K562 (cell line): ENCODE results near the gene CYBRD1. TPM values are rescaled to one million over a fixed set of nuclear protein-coding genes. Genes with fewer than 3 reads are reported as not detected.

Experiments
- ATAC-seq: fragments of 200-7000 bp; cut with Tn5 transposase; 3 replicates; pipeline ENCODE4 v1.9.1; 2020; ENCODE audit warnings: moderate library complexity
- BruUV-seq: library from RNA; stranded (reverse); fragments of 400-500 nt; replicated peaks from 2 replicates; lab custom pipeline; 2021; lab: Mats Ljungman, UMichigan
- CTCF ChIA-PET: fragments of 300-600 bp; formaldehyde crosslinking; extraction: SDS; loops from one replicate; lab custom pipeline; 2021; ENCODE audit warnings: low intra/inter-chr PET ratio; lab: Yijun Ruan, JAX
- POLR2A ChIA-PET: fragments of 300-600, 350-650 bp; sonication (Branson Sonifier 250); formaldehyde crosslinking; extraction: SDS; loops from one replicate; lab custom pipeline; 2021; ENCODE audit warnings: antibody characterized with exemption, inconsistent platforms; lab: Yijun Ruan, JAX
- DNase-seq, 4 experiments: peaks; one replicate each; pipeline versions ENCODE4 v3.0.0 to v3.0.0-alpha.2; 2011 to 2018; ENCODE audit warnings: low spot score in 3 of 4, mixed read lengths in 3 of 4; ENCODE audit errors: extremely low read depth in 1 of 4
- FAIRE-seq: peaks from 2 replicates; lab custom pipeline; 2011; peaks lifted over from hg19 to GRCh38; lab: Jason Lieb, UNC
- H2AFZ ChIP-seq: 2 replicates; pipeline ENCODE4 v1.6.0; 2011; ENCODE audit warnings: low read depth, low read length, control low read depth, inconsistent platforms
- H3K27ac ChIP-seq: fragments of 200-600 bp; 3 replicates; pipeline ENCODE4 v1.8.0; 2011; ENCODE audit warnings: low read depth, mild to moderate bottlenecking, control low read depth, inconsistent platforms, low read length, moderate library complexity, mixed read lengths; ENCODE audit errors: extremely low read depth
- H3K27me3 ChIP-seq, 2 experiments: fragments of 300-600 bp in 1 of 2; 2 replicates in 1 of 2; 3 replicates in 1 of 2; pipeline versions ENCODE4 v1.6.0 to v1.8.0; 2011; ENCODE audit warnings: inconsistent platforms in 2 of 2, low read length in 2 of 2, mild to moderate bottlenecking in 1 of 2, mixed read lengths in 1 of 2, moderate library complexity in 1 of 2; ENCODE audit not compliant: control insufficient read depth in 2 of 2, insufficient read depth in 2 of 2
- H3K36me3 ChIP-seq: fragments of 300-600 bp; 3 replicates; pipeline ENCODE4 v1.8.0; 2011; ENCODE audit warnings: mild to moderate bottlenecking, low read length, inconsistent platforms; ENCODE audit not compliant: control insufficient read depth, insufficient read depth
- H3K4me1 ChIP-seq, 2 experiments: fragments of 200-600 bp in 1 of 2; replicated peaks in 1 of 2; 2 replicates in 1 of 2; 3 replicates in 1 of 2; pipeline versions ENCODE4 v1.5.1 to v1.8.0; 2011; ENCODE audit warnings: inconsistent platforms in 2 of 2, low read length in 2 of 2, mild to moderate bottlenecking in 1 of 2, mixed read lengths in 1 of 2, moderate library complexity in 1 of 2; ENCODE audit not compliant: control insufficient read depth in 2 of 2, insufficient read depth in 2 of 2
- H3K4me2 ChIP-seq: 2 replicates; pipeline ENCODE4 v1.6.1; 2011; ENCODE audit warnings: low read length, control low read depth, inconsistent platforms, mixed read lengths; ENCODE audit not compliant: insufficient read depth
- H3K4me3 ChIP-seq: fragments of 200-600 bp; sonication (generic), shearing (Covaris generic); 2 replicates; pipeline ENCODE4 v1.5.1; 2016; ENCODE audit warnings: control low read depth, inconsistent platforms
- H3K79me2 ChIP-seq: fragments of 200-600 bp; 3 replicates; pipeline ENCODE4 v1.8.0; 2011; ENCODE audit warnings: low read length, inconsistent platforms; ENCODE audit not compliant: control insufficient read depth, insufficient read depth
- H3K9ac ChIP-seq, 2 experiments: 2 replicates each; pipeline versions ENCODE4 v1.6.0 to v1.6.1; 2011; ENCODE audit warnings: low read depth in 2 of 2, low read length in 2 of 2, control low read depth in 1 of 2, inconsistent platforms in 1 of 2, mild to moderate bottlenecking in 1 of 2, mixed read lengths in 1 of 2; ENCODE audit not compliant: insufficient read depth in 1 of 2
- H3K9me1 ChIP-seq: one replicate; pipeline ENCODE4 v1.6.0; 2011; ENCODE audit warnings: inconsistent platforms, mild to moderate bottlenecking, low read length, moderate library complexity; ENCODE audit not compliant: control insufficient read depth, insufficient read depth
- H3K9me3 ChIP-seq: replicated peaks from 2 replicates; pipeline ENCODE4 v1.5.1; 2011; ENCODE audit warnings: low read depth, low read length, inconsistent platforms; ENCODE audit not compliant: control insufficient read depth, insufficient read depth
- H4K20me1 ChIP-seq: replicated peaks from 2 replicates; pipeline ENCODE4 v1.6.1; 2011; ENCODE audit warnings: low read length, inconsistent platforms, mixed read lengths; ENCODE audit not compliant: control insufficient read depth, insufficient read depth
- ERF ChIP-seq: fragments of 450-650 bp; formaldehyde crosslinking; IDR thresholded peaks from 2 replicates; pipeline ENCODE4 v1.4.0; 2020; ENCODE audit warnings: mild to moderate bottlenecking, mixed read lengths
- FOXA1 ChIP-seq: fragments of 450-650 bp; IDR thresholded peaks from 2 replicates; pipeline ENCODE4 v1.6.1; 2016; ENCODE audit warnings: mild to moderate bottlenecking, borderline replicate concordance
- FOXM1 ChIP-seq, 2 experiments: fragments of 450-650 bp in 1 of 2; sonication (generic) in 1 of 2; formaldehyde crosslinking in 1 of 2; IDR thresholded peaks; 2 replicates each; pipeline versions ENCODE4 v1.6.1 to v1.9.0; 2017 to 2022; ENCODE audit warnings: low read depth in 2 of 2, mild to moderate bottlenecking in 2 of 2, missing genetic modification reagents in 1 of 2, moderate library complexity in 1 of 2
- ZNF507 ChIP-seq: conservative IDR thresholded peaks from 2 replicates; pipeline ENCODE4 v1.6.1; 2017; ENCODE audit warnings: missing genetic modification characterization, missing compliant biosample characterization
- ZNF75A ChIP-seq: fragments of 450-650 bp; formaldehyde crosslinking; IDR thresholded peaks from 2 replicates; pipeline ENCODE4 v1.4.0; 2020; ENCODE audit warnings: mild to moderate bottlenecking
- ZSCAN32 ChIP-seq: fragments of 450-650 bp; formaldehyde crosslinking; IDR thresholded peaks from 2 replicates; pipeline ENCODE4 v1.4.0; 2020; ENCODE audit warnings: mild to moderate bottlenecking, moderate library complexity
- WGBS: fragments of 100-300 bp; shearing (Covaris generic); methylation state at CpG from one replicate; pipeline ENCODE4 v1.1.6; 2016; ENCODE audit warnings: low coverage, mixed read lengths; ENCODE audit not compliant: insufficient coverage; ENCODE audit errors: missing lambda C conversion rate; 5-methylcytosine and 5-hydroxymethylcytosine counted together
- in situ Hi-C: fragments of 300-500 bp; cut with MboI; formaldehyde crosslinking; loops from 4 replicates; pipeline ENCODE4 v1.15.0; 2018; ENCODE audit warnings: inconsistent platforms, mixed read lengths
- intact Hi-C: fragments of 100-400 bp; cut with micrococcal nuclease; formaldehyde crosslinking; loops from 2 replicates; pipeline ENCODE4 v1.14.2; 2022
- polyA plus RNA-seq, 8 experiments: library from polyadenylated mRNA; depleted of rRNA in 4 of 8; stranded (reverse) in 5 of 8; unstranded in 3 of 8; fragments of >200 nt; fragmentation: Nextera tagmentation in 2 of 8; fragmentation: Illumina TruSeq in 1 of 8; extraction: Ambion mirVana in 2 of 8; extraction: Trizol in 1 of 8; gene quantifications; 2 replicates each; pipeline versions ENCODE4 v1.2.1 to v1.2.3, GENCODE V29; 2011 to 2014; ENCODE audit warnings: inconsistent platforms in 1 of 8, missing spikeins in 1 of 8
- total RNA-seq, 7 experiments: library from RNA; depleted of rRNA in 6 of 7; stranded (reverse); fragments of >200 nt in 6 of 7; fragmentation: Illumina TruSeq in 2 of 7; extraction: Trizol in 2 of 7; gene quantifications; 2 replicates each; pipeline versions ENCODE4 v1.2.1 to v1.2.3, GENCODE V29; 2011 to 2021; ENCODE audit warnings: low replicate concordance in 1 of 7
- TF ChIP-seq, protein P1 (sequence below): fragments of 450-650 bp; IDR thresholded peaks from 2 replicates; pipeline ENCODE4 v1.7.1; 2018; ENCODE audit warnings: mild to moderate bottlenecking, low read depth; ENCODE audit not compliant: partially characterized antibody
- TF ChIP-seq, protein P2 (sequence below): fragments of 450-650 bp; formaldehyde crosslinking; IDR thresholded peaks from 2 replicates; pipeline ENCODE4 v1.4.0; 2020; ENCODE audit warnings: mild to moderate bottlenecking, mixed read lengths
- TF ChIP-seq, protein P3 (sequence below), 3 experiments: IDR thresholded peaks in 2 of 3; conservative IDR thresholded peaks in 1 of 3; 2 replicates each; pipeline ENCODE4 v1.5.1; 2011 to 2012; ENCODE audit warnings: low read length in 3 of 3, mild to moderate bottlenecking in 3 of 3, control low read depth in 2 of 3, improper control_type of control experiment in 1 of 3, inconsistent platforms in 1 of 3, low read depth in 1 of 3, mixed read lengths in 1 of 3, moderate library complexity in 1 of 3; ENCODE audit not compliant: insufficient read depth in 2 of 3

CYBRD1 gene
- total and polyA plus RNA-seq, 9 of the 15 experiments (the other 6 are each of a cell fraction or from before 2014, with no cell fraction given) = 9.6 to 22.4 (median 15.6) TPM

DNA sequence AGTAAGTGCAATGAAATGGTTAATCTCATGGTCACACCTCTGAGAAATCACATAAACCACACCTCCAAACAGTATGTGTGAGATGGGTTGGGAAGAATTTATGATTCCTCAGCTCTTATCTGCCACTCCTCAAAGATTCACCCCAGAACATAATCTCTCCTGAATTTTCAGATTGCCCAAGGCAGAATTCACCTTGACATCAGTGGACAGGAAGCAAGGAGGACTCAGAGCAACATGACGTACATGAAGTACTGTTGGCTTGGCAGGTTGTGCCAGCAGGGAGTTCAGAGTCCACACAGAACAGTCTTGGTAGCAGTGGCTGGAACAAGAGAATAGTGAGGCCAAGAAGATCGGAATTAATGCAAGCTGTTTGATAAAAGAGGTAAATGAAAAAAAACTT lies 31.7 kb upstream of the CYBRD1 start:
- H3K27me3 ChIP-seq = no peaks in the 10 kb centered on the region
- ATAC-seq (no peak), DNase-seq (no peak), FAIRE-seq (peak; percentile 11)
- no peaks in the 10 kb centered on the region for H3K9me1 ChIP-seq
- H4K20me1 ChIP-seq = no peaks in the 10 kb centered on the region
- 79% methylated on average over 2 of the region's 2 CpGs for WGBS
- TF ChIP-seq ZNF75A (CRISPR knock-in tag) (no peak), FOXA1 (no peak), ZNF507 (no peak)
- no peaks in the 10 kb centered on the region for H3K79me2 ChIP-seq
- no peak overlapping the region for H3K4me2 ChIP-seq
- H3K9ac ChIP-seq = no peak overlapping the region
- H3K4me1 ChIP-seq = no peaks in the 10 kb centered on the region
- POLR2A ChIA-PET = interaction anchor here (0.6 to 0.9 kb wide), 3 partner anchors 16 to 994 kb away, joined by 3 to 5 read pairs (median 4); no protein-coding TSS in a partner anchor
- H3K4me3 ChIP-seq = no peak overlapping the region
- no peaks in the 10 kb centered on the region; the same call in 1 of the 2 replicates for H3K9me3 ChIP-seq
- in situ Hi-C loops = no loop called here
- no TSS peak for BruUV-seq
- no peak overlapping the region for H3K27ac ChIP-seq
- H2AFZ ChIP-seq = no peak overlapping the region
- CTCF ChIA-PET = no interaction called here
- intact Hi-C loops = no loop called here
- no peaks in the 10 kb centered on the region for H3K36me3 ChIP-seq

DNA sequence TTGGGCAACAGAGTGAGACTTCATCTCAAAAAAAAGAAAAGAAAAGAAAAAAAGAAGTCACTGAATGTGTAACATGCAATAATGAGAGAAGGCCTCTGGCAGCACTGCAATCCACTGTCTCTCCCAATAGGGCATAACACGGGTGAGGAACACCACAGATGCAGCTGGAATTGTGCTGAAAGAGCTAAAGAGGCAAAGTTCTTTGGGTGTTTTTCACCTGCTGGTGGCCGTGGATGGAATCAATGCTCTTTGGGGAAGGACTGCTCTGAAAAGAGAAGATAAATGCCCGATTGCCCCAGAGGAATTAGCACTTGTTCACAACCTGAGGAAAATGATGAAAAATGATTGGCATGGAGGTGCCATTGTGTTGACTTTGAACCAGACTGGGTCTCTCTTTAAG lies 31.0 kb upstream of the CYBRD1 start:
- no peaks in the 10 kb centered on the region for H3K79me2 ChIP-seq
- no peak overlapping the region for H2AFZ ChIP-seq
- H3K4me2 ChIP-seq = no peak overlapping the region
- DNase-seq (peak in 1 of 4 experiments; percentile 32), FAIRE-seq (peak; percentile 63), ATAC-seq (peak; percentile 78)
- H4K20me1 ChIP-seq = no peaks in the 10 kb centered on the region
- in situ Hi-C loops = no loop called here
- H3K4me3 ChIP-seq = no peak overlapping the region
- CTCF ChIA-PET = no interaction called here
- no peak overlapping the region for H3K9ac ChIP-seq
- POLR2A ChIA-PET = interaction anchor here (0.6 to 0.9 kb wide), 3 partner anchors 15 to 993 kb away, joined by 3 to 5 read pairs (median 5); no protein-coding TSS in a partner anchor
- no peaks in the 10 kb centered on the region for H3K27me3 ChIP-seq
- no TSS peak for BruUV-seq
- WGBS = 21% methylated on average over 3 of the region's 3 CpGs
- no peaks in the 10 kb centered on the region for H3K36me3 ChIP-seq
- no peaks in the 10 kb centered on the region for H3K4me1 ChIP-seq
- H3K9me1 ChIP-seq = no peaks in the 10 kb centered on the region
- H3K9me3 ChIP-seq = no peaks in the 10 kb centered on the region; the same call in 1 of the 2 replicates
- no peak overlapping the region for H3K27ac ChIP-seq
- intact Hi-C loops = no loop called here
- TF ChIP-seq, protein P1, sequence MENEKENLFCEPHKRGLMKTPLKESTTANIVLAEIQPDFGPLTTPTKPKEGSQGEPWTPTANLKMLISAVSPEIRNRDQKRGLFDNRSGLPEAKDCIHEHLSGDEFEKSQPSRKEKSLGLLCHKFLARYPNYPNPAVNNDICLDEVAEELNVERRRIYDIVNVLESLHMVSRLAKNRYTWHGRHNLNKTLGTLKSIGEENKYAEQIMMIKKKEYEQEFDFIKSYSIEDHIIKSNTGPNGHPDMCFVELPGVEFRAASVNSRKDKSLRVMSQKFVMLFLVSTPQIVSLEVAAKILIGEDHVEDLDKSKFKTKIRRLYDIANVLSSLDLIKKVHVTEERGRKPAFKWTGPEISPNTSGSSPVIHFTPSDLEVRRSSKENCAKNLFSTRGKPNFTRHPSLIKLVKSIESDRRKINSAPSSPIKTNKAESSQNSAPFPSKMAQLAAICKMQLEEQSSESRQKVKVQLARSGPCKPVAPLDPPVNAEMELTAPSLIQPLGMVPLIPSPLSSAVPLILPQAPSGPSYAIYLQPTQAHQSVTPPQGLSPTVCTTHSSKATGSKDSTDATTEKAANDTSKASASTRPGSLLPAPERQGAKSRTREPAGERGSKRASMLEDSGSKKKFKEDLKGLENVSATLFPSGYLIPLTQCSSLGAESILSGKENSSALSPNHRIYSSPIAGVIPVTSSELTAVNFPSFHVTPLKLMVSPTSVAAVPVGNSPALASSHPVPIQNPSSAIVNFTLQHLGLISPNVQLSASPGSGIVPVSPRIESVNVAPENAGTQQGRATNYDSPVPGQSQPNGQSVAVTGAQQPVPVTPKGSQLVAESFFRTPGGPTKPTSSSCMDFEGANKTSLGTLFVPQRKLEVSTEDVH = no peak
- TF ChIP-seq, protein P2, sequence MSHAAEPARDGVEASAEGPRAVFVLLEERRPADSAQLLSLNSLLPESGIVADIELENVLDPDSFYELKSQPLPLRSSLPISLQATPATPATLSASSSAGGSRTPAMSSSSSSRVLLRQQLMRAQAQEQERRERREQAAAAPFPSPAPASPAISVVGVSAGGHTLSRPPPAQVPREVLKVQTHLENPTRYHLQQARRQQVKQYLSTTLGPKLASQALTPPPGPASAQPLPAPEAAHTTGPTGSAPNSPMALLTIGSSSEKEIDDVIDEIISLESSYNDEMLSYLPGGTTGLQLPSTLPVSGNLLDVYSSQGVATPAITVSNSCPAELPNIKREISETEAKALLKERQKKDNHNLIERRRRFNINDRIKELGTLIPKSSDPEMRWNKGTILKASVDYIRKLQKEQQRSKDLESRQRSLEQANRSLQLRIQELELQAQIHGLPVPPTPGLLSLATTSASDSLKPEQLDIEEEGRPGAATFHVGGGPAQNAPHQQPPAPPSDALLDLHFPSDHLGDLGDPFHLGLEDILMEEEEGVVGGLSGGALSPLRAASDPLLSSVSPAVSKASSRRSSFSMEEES (CRISPR knock-in tag) = no peak
- TF ChIP-seq ZSCAN32 (CRISPR knock-in tag) (no peak), FOXM1 (IDR thresholded peaks at IDR 0.05; ENCODE audit: low read depth) (no peak), FOXM1 (CRISPR knock-in tag; IDR thresholded peaks at IDR 0.05; ENCODE audit: low read depth) (no peak), ERF (CRISPR knock-in tag) (no peak)
- TF ChIP-seq, protein P3, sequence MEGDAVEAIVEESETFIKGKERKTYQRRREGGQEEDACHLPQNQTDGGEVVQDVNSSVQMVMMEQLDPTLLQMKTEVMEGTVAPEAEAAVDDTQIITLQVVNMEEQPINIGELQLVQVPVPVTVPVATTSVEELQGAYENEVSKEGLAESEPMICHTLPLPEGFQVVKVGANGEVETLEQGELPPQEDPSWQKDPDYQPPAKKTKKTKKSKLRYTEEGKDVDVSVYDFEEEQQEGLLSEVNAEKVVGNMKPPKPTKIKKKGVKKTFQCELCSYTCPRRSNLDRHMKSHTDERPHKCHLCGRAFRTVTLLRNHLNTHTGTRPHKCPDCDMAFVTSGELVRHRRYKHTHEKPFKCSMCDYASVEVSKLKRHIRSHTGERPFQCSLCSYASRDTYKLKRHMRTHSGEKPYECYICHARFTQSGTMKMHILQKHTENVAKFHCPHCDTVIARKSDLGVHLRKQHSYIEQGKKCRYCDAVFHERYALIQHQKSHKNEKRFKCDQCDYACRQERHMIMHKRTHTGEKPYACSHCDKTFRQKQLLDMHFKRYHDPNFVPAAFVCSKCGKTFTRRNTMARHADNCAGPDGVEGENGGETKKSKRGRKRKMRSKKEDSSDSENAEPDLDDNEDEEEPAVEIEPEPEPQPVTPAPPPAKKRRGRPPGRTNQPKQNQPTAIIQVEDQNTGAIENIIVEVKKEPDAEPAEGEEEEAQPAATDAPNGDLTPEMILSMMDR (IDR thresholded peaks at IDR 0.05 in 2 of 3, conservative IDR thresholded peaks at IDR 0.05 in 1 of 3; ENCODE audit: insufficient read depth in 2 of 3, low read depth in 1 of 3, low read length in 3 of 3) = peak; percentile 22 to 38 (median 36); a peak in 4 of 6 replicates
